AG04449 (cell line): ENCODE results near the gene TMEM196.

Experiments
- CTCF ChIA-PET: fragments of 350-600 bp; formaldehyde crosslinking; extraction: SDS; loops from one replicate; lab custom pipeline; 2021; ENCODE audit warnings: antibody characterized with exemption; lab: Yijun Ruan, JAX
- POLR2A ChIA-PET: fragments of 400-600, 350-600 bp; formaldehyde crosslinking; extraction: SDS; loops from one replicate; lab custom pipeline; 2020; ENCODE audit warnings: antibody characterized with exemption, inconsistent platforms; lab: Yijun Ruan, JAX
- DNase-seq: peaks from one replicate; pipeline ENCODE4 v3.0.0-alpha.2; 2010; ENCODE audit warnings: low read depth, low spot score
- H3K4me3 ChIP-seq: 2 replicates; pipeline ENCODE4 v1.5.1; 2011; ENCODE audit warnings: low read depth, mild to moderate bottlenecking, control low read depth, low read length
- TF ChIP-seq, protein P1 (sequence below): IDR thresholded peaks from one replicate; pipeline ENCODE4 v1.5.1; 2011; ENCODE audit warnings: mild to moderate bottlenecking, moderate library complexity, low read length, control low read depth, inconsistent platforms; ENCODE audit not compliant: insufficient read depth; ENCODE audit errors: missing control alignments

The TMEM196 gene

DNA sequence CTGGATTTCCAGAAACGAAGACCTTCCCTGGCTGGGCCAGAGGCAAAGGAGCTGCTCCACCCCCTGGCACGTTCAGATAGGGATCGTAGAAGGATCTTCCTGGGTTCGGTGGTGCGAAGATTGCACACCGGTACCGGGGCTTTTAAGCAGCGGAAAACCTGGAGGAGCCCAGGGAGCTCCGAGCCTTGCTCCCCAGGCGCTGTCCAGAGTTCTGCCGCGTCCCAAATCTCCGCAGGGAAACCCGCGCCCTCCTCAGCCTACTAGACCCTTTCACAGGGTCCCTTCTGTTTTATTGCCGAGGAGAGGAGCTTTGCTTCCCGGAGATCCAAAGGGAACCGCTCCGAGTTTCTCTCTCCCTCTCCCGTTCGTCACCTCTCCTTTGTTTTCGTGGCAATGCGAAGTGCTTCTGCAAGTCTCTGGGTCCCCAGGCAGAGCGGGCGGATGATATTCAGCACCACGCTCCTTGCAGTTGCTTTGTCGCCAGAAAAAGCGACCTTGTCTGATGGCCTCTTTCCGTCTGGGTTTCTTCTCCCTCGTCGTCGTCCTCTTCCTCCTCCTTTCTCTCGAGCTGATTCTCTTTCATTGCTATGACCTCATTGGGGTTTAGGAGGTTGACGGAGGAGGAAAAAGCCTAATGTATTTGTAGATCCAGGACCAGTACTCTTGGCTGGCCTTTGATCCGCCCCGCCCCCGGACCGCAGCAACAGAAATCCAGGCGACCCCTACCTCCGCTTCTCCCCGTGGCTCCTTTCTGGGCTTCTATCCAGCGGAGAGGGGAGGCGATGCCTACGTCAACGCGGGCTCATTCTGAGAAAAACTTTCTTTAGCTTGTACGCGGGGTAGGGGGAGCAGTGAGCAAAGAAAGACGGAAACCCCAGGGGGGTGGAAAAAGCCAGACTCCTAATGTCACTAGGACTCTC lies at the start of gene TMEM196:
TMEM196 (minus strand) TSS at position 777 of the 920 bp plus-strand sequence. CDS start 921 bp downstream, outside the sequence.
- DNase-seq, result no peak
- POLR2A ChIA-PET, result no interaction called here
- CTCF ChIA-PET, result interaction anchor here (1.2 kb wide), 1 partner anchor 18 kb away, joined by 4 read pairs; no protein-coding TSS in a partner anchor
- TF ChIP-seq, protein P1, sequence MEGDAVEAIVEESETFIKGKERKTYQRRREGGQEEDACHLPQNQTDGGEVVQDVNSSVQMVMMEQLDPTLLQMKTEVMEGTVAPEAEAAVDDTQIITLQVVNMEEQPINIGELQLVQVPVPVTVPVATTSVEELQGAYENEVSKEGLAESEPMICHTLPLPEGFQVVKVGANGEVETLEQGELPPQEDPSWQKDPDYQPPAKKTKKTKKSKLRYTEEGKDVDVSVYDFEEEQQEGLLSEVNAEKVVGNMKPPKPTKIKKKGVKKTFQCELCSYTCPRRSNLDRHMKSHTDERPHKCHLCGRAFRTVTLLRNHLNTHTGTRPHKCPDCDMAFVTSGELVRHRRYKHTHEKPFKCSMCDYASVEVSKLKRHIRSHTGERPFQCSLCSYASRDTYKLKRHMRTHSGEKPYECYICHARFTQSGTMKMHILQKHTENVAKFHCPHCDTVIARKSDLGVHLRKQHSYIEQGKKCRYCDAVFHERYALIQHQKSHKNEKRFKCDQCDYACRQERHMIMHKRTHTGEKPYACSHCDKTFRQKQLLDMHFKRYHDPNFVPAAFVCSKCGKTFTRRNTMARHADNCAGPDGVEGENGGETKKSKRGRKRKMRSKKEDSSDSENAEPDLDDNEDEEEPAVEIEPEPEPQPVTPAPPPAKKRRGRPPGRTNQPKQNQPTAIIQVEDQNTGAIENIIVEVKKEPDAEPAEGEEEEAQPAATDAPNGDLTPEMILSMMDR, result no peak
- no peak within 1 kb of the TSS for H3K4me3 ChIP-seq

- TF ChIP-seq, protein P1, result no peak
- H3K4me3 ChIP-seq, result no peak overlapping the region
- ChIA-PET CTCF (no interaction called here), POLR2A (no interaction called here)
- DNase-seq, result no peak
Observed at GRCh38 chr7:19816128-19816527, 42.7 kb upstream of the TMEM196 start.

GRCh38 chr7:19815546-19815945 lies 42.1 kb upstream of the TMEM196 start:
- POLR2A ChIA-PET, result no interaction called here
- no peak for DNase-seq
- CTCF ChIA-PET, result no interaction called here
- TF ChIP-seq, protein P1, result no peak
- no peak overlapping the region for H3K4me3 ChIP-seq

DNA sequence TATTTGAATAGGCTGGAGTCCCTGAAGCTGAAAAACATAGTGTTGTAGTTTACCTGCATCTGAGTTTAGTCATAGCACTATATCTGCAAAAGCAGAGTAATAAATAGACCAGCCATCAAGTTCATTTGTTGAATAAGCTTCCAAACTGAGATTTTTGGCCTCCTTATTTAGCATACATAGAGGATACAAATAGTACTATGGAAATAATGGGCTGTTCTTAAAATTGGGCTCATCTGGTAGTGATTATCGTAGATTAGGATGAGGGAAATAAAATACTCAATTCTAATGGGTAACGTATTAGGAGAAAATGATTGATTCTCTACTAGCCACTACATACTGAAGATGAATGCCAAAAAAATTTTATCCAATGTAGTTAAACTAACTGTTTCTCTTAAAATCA lies 41.4 kb upstream of the TMEM196 start:
- TF ChIP-seq, protein P1, result no peak
- no peak overlapping the region for H3K4me3 ChIP-seq
- CTCF ChIA-PET, result no interaction called here
- no peak for DNase-seq
- POLR2A ChIA-PET, result no interaction called here

GRCh38 chr7:19811386-19811785 lies 38.0 kb upstream of the TMEM196 start:
- ChIA-PET CTCF (no interaction called here), POLR2A (no interaction called here)
- H3K4me3 ChIP-seq, result no peak overlapping the region
- no peak for DNase-seq
- TF ChIP-seq, protein P1, result no peak

DNA sequence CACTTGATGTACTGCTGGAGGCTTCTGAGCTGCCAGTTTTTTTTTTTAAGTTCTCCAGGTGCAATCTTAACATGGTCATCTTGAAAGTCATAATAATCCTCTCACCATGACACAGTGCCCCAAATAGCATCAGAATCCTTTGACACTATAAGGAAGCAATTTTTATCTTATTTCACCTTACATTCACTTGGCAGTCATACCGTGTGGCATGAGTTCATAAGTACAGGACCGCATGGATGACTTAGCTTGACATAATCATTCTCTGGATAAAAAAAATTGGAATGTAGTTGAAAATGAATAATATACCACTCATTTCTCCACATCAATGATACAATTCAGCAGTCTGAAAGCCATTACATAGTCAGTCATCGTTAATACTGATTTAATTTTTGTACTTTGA lies 25.6 kb upstream of the TMEM196 start:
- TF ChIP-seq, protein P1, result no peak
- ChIA-PET POLR2A (no interaction called here), CTCF (no interaction called here)
- H3K4me3 ChIP-seq, result no peak overlapping the region
- no peak for DNase-seq
